ENCODE data around the gene XCL1. TPM values are rescaled to one million over a fixed set of nuclear protein-coding genes. Genes with fewer than 3 reads are reported as not detected.

XCL1 gene
- total and polyA plus RNA-seq, 2 experiments from 2014 or later, result 0.24 TPM; not detected in 1

DNA sequence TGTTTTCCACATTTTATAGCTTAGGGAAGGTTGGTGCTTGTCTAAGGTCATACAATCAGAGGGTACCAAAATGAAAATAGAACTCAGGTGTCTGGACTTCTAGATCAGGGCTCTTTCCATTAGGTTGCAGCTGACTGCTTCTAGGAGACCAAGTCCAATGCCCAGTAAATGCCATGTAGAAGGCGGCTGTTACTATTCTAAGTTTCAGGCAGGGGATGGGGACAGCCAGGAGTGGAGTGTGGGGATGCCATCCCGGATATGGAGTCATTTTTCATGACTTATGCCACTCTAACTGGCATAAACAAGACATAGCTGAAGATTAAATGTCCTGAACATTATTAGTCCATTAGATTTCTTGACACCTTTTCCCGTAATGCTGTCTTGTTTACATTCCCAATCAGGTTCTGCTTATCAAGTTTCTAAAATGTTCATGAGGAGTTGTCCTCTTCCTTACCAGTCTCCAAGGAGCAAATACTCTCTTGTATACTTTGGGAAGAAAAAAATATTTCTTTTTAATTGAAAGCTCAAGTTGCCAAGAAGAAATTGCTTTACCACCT, 31.5 kb downstream of the XCL1 start:
- H2AFZ ChIP-seq, result no peak overlapping the region
- Mint-ChIP-seq H3K4me1 (peaks cover 10% of the 10 kb centered on the region), H3K36me3 (ENCODE audit: low read depth) (no peaks in the 10 kb centered on the region), H3K27ac (no peak overlapping the region), H3K4me3 (no peak overlapping the region), H3K9me3 (no peaks in the 10 kb centered on the region), H3K27me3 (ENCODE audit: insufficient read depth, low read depth, poor library complexity) (peaks cover 7% of the 10 kb centered on the region)
- DNase-seq (ENCODE audit: low spot score), result no peak
- H3K79me2 ChIP-seq (replicated peaks; ENCODE audit: insufficient read depth), result no peaks in the 10 kb centered on the region
- no peaks in the 10 kb centered on the region for H3K27me3 ChIP-seq (ENCODE audit: insufficient read depth)
- H3K4me2 ChIP-seq, result no peak overlapping the region
- H4K20me1 ChIP-seq (replicated peaks; ENCODE audit: insufficient read depth), result no peaks in the 10 kb centered on the region
- H3F3A ChIP-seq (replicated peaks; ENCODE audit: low read depth), result no peaks in the 10 kb centered on the region
- no peaks in the 10 kb centered on the region for H3K9me2 ChIP-seq (ENCODE audit: insufficient read depth)
- H3K4me1 ChIP-seq (ENCODE audit: insufficient read depth), result peaks cover 4% of the 10 kb centered on the region; the same call in 1 of the 2 replicates
- no peak overlapping the region for H3K4me3 ChIP-seq
- no peaks in the 10 kb centered on the region for H3K36me3 ChIP-seq (ENCODE audit: insufficient read depth)
- ATAC-seq, result no peak
- H3K27ac ChIP-seq (ENCODE audit: low read depth), result no peak overlapping the region
- no peak for TF ChIP-seq ZNF331 (CRISPR knock-in tag; IDR thresholded peaks at IDR 0.05; ENCODE audit: low read depth)
- TF ChIP-seq ZNF114 (CRISPR knock-in tag; IDR thresholded peaks at IDR 0.05), result no peak
- no peak for TF ChIP-seq STAT1 (IDR thresholded peaks at IDR 0.05; ENCODE audit: unreplicated experiment)

DNA sequence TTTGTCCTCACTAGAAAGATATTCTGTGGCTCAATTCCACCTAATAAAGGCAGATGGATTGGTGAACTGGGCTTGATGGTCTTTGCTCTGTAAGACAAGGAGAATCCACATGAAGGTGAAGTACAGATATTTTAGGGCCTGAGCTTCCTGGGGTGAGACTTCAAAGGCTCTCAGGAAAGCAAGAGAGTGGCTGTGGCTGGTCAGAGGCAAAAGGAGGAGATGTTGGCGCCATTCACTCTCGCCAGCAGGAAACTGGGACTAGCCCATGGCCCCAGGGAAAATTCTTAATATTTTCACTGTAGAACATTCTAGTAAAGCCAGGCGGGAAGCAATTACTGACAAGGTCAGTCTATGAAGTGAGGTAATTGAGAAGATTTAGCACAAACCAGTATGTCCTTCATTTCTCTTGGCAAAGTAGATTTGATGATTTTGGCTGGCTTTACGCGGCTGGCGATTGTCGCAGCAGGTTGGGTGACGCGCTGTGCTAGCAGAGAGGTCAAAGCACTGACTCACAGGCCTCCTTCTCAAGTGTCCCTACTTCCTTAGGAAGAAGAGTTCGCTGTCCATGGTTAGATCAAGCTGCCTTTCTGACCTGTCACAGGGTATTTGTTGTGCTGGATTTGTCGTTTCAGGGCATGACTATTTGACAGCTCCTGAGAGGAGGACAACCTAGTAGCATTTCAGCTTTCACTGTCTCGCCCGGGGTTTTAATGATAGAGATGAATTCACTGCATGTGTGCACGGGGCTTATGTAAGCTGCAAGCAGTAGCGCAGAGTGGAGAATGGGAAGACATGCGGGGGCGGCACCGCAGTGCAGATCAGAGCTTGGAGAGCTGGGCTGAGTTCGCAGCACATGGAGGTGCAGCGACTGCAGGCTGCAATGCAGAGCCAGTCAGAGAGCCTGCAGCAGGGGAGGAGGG, 32.7 kb downstream of the XCL1 start:
- ATAC-seq, result peak; percentile 88
- Mint-ChIP-seq H3K4me1 (peaks cover 13% of the 10 kb centered on the region), H3K4me3 (no peak overlapping the region), H3K9me3 (no peaks in the 10 kb centered on the region), H3K27me3 (ENCODE audit: insufficient read depth, low read depth, poor library complexity) (peaks cover 7% of the 10 kb centered on the region), H3K27ac (no peak overlapping the region), H3K36me3 (ENCODE audit: low read depth) (no peaks in the 10 kb centered on the region)
- H3K9me2 ChIP-seq (ENCODE audit: insufficient read depth), result no peaks in the 10 kb centered on the region
- H4K20me1 ChIP-seq (replicated peaks; ENCODE audit: insufficient read depth), result no peaks in the 10 kb centered on the region
- H2AFZ ChIP-seq, result peak overlapping the region; percentile 76
- no peaks in the 10 kb centered on the region for H3K79me2 ChIP-seq (replicated peaks; ENCODE audit: insufficient read depth)
- DNase-seq (ENCODE audit: low spot score), result peak; percentile 36
- no peak overlapping the region for H3K27ac ChIP-seq (ENCODE audit: low read depth)
- H3K36me3 ChIP-seq (ENCODE audit: insufficient read depth), result no peaks in the 10 kb centered on the region
- peaks cover 4% of the 10 kb centered on the region; the same call in 1 of the 2 replicates for H3K4me1 ChIP-seq (ENCODE audit: insufficient read depth)
- H3K4me2 ChIP-seq, result no peak overlapping the region
- H3K4me3 ChIP-seq, result no peak overlapping the region
- no peaks in the 10 kb centered on the region for H3K27me3 ChIP-seq (ENCODE audit: insufficient read depth)
- TF ChIP-seq, protein P1, sequence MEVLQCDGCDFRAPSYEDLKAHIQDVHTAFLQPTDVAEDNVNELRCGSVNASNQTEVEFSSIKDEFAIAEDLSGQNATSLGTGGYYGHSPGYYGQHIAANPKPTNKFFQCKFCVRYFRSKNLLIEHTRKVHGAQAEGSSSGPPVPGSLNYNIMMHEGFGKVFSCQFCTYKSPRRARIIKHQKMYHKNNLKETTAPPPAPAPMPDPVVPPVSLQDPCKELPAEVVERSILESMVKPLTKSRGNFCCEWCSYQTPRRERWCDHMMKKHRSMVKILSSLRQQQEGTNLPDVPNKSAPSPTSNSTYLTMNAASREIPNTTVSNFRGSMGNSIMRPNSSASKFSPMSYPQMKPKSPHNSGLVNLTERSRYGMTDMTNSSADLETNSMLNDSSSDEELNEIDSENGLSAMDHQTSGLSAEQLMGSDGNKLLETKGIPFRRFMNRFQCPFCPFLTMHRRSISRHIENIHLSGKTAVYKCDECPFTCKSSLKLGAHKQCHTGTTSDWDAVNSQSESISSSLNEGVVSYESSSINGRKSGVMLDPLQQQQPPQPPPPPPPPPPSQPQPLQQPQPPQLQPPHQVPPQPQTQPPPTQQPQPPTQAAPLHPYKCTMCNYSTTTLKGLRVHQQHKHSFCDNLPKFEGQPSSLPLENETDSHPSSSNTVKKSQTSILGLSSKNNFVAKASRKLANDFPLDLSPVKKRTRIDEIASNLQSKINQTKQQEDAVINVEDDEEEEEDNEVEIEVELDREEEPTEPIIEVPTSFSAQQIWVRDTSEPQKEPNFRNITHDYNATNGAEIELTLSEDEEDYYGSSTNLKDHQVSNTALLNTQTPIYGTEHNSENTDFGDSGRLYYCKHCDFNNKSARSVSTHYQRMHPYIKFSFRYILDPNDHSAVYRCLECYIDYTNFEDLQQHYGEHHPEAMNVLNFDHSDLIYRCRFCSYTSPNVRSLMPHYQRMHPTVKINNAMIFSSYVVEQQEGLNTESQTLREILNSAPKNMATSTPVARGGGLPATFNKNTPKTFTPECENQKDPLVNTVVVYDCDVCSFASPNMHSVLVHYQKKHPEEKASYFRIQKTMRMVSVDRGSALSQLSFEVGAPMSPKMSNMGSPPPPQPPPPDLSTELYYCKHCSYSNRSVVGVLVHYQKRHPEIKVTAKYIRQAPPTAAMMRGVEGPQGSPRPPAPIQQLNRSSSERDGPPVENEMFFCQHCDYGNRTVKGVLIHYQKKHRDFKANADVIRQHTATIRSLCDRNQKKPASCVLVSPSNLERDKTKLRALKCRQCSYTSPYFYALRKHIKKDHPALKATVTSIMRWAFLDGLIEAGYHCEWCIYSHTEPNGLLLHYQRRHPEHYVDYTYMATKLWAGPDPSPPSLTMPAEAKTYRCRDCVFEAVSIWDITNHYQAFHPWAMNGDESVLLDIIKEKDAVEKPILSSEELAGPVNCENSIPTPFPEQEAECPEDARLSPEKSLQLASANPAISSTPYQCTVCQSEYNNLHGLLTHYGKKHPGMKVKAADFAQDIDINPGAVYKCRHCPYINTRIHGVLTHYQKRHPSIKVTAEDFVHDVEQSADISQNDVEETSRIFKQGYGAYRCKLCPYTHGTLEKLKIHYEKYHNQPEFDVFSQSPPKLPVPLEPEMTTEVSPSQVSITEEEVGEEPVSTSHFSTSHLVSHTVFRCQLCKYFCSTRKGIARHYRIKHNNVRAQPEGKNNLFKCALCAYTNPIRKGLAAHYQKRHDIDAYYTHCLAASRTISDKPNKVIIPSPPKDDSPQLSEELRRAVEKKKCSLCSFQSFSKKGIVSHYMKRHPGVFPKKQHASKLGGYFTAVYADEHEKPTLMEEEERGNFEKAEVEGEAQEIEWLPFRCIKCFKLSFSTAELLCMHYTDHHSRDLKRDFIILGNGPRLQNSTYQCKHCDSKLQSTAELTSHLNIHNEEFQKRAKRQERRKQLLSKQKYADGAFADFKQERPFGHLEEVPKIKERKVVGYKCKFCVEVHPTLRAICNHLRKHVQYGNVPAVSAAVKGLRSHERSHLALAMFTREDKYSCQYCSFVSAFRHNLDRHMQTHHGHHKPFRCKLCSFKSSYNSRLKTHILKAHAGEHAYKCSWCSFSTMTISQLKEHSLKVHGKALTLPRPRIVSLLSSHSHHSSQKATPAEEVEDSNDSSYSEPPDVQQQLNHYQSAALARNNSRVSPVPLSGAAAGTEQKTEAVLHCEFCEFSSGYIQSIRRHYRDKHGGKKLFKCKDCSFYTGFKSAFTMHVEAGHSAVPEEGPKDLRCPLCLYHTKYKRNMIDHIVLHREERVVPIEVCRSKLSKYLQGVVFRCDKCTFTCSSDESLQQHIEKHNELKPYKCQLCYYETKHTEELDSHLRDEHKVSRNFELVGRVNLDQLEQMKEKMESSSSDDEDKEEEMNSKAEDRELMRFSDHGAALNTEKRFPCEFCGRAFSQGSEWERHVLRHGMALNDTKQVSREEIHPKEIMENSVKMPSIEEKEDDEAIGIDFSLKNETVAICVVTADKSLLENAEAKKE (CRISPR knock-in tag; IDR thresholded peaks at IDR 0.05), result no peak
- TF ChIP-seq, protein P2, sequence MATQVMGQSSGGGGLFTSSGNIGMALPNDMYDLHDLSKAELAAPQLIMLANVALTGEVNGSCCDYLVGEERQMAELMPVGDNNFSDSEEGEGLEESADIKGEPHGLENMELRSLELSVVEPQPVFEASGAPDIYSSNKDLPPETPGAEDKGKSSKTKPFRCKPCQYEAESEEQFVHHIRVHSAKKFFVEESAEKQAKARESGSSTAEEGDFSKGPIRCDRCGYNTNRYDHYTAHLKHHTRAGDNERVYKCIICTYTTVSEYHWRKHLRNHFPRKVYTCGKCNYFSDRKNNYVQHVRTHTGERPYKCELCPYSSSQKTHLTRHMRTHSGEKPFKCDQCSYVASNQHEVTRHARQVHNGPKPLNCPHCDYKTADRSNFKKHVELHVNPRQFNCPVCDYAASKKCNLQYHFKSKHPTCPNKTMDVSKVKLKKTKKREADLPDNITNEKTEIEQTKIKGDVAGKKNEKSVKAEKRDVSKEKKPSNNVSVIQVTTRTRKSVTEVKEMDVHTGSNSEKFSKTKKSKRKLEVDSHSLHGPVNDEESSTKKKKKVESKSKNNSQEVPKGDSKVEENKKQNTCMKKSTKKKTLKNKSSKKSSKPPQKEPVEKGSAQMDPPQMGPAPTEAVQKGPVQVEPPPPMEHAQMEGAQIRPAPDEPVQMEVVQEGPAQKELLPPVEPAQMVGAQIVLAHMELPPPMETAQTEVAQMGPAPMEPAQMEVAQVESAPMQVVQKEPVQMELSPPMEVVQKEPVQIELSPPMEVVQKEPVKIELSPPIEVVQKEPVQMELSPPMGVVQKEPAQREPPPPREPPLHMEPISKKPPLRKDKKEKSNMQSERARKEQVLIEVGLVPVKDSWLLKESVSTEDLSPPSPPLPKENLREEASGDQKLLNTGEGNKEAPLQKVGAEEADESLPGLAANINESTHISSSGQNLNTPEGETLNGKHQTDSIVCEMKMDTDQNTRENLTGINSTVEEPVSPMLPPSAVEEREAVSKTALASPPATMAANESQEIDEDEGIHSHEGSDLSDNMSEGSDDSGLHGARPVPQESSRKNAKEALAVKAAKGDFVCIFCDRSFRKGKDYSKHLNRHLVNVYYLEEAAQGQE (IDR thresholded peaks at IDR 0.05; ENCODE audit: unreplicated experiment), result peak; percentile 66
- H3F3A ChIP-seq (replicated peaks; ENCODE audit: low read depth), result no peaks in the 10 kb centered on the region

All from GM23338 (cell line).